Measurements from ENCODE around the gene TAF1.

DNA sequence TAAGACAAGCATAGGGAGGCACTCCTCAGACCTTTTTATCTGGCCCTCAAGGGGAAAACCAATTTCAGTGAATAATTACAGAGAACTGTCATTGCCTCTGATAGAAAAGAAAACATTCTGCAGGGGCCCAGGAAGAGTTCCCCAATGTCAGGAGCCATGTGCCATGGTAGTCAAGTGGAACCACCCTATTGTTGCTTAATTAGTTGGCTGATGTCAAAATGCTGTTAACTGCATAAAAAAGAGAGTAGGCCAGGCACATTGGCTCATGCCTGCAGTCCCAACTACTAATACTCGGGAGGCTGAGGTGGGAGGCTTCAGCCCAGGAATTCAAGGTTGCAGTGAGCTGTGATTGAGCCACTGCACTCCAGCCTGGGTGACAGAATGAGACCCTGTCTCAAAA lies 138.2 kb downstream of the TAF1 start:
- TF ChIP-seq, protein P1, sequence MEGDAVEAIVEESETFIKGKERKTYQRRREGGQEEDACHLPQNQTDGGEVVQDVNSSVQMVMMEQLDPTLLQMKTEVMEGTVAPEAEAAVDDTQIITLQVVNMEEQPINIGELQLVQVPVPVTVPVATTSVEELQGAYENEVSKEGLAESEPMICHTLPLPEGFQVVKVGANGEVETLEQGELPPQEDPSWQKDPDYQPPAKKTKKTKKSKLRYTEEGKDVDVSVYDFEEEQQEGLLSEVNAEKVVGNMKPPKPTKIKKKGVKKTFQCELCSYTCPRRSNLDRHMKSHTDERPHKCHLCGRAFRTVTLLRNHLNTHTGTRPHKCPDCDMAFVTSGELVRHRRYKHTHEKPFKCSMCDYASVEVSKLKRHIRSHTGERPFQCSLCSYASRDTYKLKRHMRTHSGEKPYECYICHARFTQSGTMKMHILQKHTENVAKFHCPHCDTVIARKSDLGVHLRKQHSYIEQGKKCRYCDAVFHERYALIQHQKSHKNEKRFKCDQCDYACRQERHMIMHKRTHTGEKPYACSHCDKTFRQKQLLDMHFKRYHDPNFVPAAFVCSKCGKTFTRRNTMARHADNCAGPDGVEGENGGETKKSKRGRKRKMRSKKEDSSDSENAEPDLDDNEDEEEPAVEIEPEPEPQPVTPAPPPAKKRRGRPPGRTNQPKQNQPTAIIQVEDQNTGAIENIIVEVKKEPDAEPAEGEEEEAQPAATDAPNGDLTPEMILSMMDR (conservative IDR thresholded peaks at IDR 0.05; ENCODE audit: low read length), result no peak
- no peak for TF ChIP-seq EZH2phosphoT487 (IDR thresholded peaks at IDR 0.05; ENCODE audit: borderline replicate concordance)

Measured in Loucy (cell line).